BJ (cell line): Measurements from ENCODE around the gene MYLK. TPM values are rescaled to one million over a fixed set of nuclear protein-coding genes. Genes with fewer than 3 reads are reported as not detected.
"Not testable (repeated sequence)": the region's sequence is repeated elsewhere in the genome, so short reads cannot be mapped to it uniquely, and the experiment has no call there.

Experiments
- CTCF ChIA-PET: fragments of 350-600 bp; formaldehyde crosslinking; extraction: SDS; loops from one replicate; lab custom pipeline; 2021; ENCODE audit warnings: antibody characterized with exemption, inconsistent platforms; lab: Yijun Ruan, JAX
- POLR2A ChIA-PET: fragments of 300-600 bp; sonication (Branson Sonifier 250); formaldehyde crosslinking; extraction: SDS; loops from one replicate; lab custom pipeline; 2021; ENCODE audit warnings: antibody characterized with exemption; lab: Charles Lee
- DNase-seq: peaks from one replicate; pipeline ENCODE4 v3.0.0-alpha.2; 2011; ENCODE audit warnings: low read depth
- H3K27me3 ChIP-seq: 2 replicates; pipeline ENCODE4 v1.6.0; 2011; ENCODE audit warnings: low read length; ENCODE audit not compliant: control insufficient read depth, insufficient read depth
- H3K36me3 ChIP-seq: 2 replicates; pipeline ENCODE4 v1.5.1; 2011; ENCODE audit warnings: low read length; ENCODE audit not compliant: control insufficient read depth, insufficient read depth
- H3K4me3 ChIP-seq: 2 replicates; pipeline ENCODE4 v1.5.1; 2011; ENCODE audit warnings: low read depth, mild to moderate bottlenecking, control low read depth, low read length
- polyA plus RNA-seq: library from polyadenylated mRNA; depleted of rRNA; stranded (reverse); fragments of >200 nt; gene quantifications from 2 replicates; pipeline ENCODE4 v1.2.3, GENCODE V29; 2011
- TF ChIP-seq, protein P1 (sequence below): IDR thresholded peaks from 2 replicates; pipeline ENCODE4 v1.5.1; 2011; ENCODE audit warnings: low read depth, mild to moderate bottlenecking, control low read depth, inconsistent platforms, low read length, moderate library complexity; ENCODE audit not compliant: insufficient read depth

MYLK gene
- polyA plus RNA-seq, 1 experiment, result 734 TPM

DNA sequence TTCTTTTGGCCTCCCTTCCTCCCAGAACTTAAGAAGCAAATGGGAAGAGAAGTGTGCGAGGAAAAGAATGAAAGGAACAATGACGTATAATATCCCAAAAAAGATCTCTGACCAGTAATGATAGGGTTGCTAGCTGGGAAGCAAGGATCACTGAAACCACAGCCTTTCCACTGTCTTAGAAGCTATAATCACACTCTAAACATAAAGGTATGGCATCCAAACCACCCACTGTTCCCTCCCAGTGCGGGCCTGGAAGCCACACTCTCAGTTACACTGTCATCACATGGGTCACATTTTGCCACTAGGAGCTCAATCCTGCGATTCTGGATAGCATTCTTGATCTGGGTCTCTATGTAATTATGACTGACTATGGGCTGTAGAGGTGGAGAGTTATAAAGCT lies 167.7 kb downstream of the MYLK start:
- ChIA-PET CTCF (interaction anchor here (4.1 kb wide), 1 partner anchor 64 kb away, joined by 27 read pairs; no protein-coding TSS in a partner anchor), POLR2A (no interaction called here)
- TF ChIP-seq, protein P1, sequence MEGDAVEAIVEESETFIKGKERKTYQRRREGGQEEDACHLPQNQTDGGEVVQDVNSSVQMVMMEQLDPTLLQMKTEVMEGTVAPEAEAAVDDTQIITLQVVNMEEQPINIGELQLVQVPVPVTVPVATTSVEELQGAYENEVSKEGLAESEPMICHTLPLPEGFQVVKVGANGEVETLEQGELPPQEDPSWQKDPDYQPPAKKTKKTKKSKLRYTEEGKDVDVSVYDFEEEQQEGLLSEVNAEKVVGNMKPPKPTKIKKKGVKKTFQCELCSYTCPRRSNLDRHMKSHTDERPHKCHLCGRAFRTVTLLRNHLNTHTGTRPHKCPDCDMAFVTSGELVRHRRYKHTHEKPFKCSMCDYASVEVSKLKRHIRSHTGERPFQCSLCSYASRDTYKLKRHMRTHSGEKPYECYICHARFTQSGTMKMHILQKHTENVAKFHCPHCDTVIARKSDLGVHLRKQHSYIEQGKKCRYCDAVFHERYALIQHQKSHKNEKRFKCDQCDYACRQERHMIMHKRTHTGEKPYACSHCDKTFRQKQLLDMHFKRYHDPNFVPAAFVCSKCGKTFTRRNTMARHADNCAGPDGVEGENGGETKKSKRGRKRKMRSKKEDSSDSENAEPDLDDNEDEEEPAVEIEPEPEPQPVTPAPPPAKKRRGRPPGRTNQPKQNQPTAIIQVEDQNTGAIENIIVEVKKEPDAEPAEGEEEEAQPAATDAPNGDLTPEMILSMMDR, result no peak
- H3K27me3 ChIP-seq, result no peaks in the 10 kb centered on the region
- DNase-seq, result no peak
- H3K4me3 ChIP-seq, result no peak overlapping the region
- peaks cover 48% of the 10 kb centered on the region for H3K36me3 ChIP-seq

DNA sequence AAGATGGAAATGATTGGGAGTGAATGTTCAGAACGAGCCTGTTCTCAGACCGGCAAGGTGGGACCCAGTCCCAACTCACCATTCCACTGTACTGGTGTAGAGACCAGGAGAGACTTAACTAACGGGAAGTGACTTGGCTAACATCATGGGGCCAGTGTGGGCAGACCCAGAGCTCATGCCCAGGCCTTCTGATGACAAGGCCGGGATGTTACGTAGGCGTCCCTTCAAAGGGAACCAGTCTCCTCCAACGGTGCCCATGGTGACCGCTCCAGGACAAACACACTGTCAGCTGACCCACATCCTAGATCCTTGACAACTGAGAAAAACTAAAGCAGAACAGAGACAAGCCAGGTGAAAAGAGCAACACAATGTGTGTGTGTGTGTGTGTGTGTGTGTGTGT lies 170.9 kb downstream of the MYLK start:
- H3K36me3 ChIP-seq, result peaks cover 52% of the 10 kb centered on the region
- TF ChIP-seq, protein P1, result no peak
- H3K4me3 ChIP-seq, result no peak overlapping the region
- ChIA-PET POLR2A (no interaction called here), CTCF (interaction anchor here (3.7 kb wide), 1 partner anchor 10 kb away, joined by 17 read pairs; no protein-coding TSS in a partner anchor)
- DNase-seq, result no peak
- H3K27me3 ChIP-seq, result no peaks in the 10 kb centered on the region

DNA sequence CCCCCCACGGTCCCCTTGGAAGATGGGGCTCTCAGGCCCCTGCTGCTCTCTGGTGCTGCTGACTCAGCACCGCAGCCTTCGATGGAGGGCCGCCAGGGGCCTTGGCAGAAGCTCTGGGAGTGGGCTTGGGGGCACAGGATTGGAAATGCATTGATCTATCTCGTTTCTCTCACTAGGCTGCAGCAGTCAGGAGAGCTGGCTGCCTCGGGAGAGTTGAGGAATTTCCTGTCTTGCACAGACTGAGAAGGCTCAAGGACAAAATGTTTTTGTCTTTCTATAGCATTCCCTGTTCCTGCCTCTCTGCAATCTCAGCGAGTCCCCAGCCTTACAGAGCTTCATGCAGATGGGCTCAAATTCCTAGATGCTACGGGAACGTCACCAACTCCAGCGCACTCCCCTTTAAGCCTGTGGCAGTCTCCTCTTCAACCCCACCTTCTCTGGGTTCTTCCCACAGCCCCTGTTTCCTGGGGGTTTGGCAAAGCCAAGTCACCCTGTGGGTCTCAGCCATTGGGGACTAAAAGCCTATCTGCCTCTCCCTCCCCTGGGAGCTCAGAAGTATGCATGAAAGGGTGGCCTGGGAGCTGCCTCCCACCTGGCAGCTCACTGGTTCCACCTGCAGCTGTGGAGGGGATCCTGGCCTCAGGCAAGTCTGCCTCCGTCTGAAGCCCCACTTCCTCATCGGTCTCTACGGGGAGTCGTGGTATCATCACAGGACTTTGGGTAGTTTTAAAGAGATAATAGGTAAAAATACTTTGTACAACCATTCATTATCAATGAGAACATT lies 171.9 kb downstream of the MYLK start:
- Histone ChIP-seq H3K27me3 (no peaks in the 10 kb centered on the region), H3K36me3 (peaks cover 58% of the 10 kb centered on the region), H3K4me3 (no peak overlapping the region)
- DNase-seq, result no peak
- ChIA-PET POLR2A (no interaction called here), CTCF (interaction anchor here (3.7 kb wide), 1 partner anchor 11 kb away, joined by 17 read pairs; no protein-coding TSS in a partner anchor)
- TF ChIP-seq, protein P1, result no peak

DNA sequence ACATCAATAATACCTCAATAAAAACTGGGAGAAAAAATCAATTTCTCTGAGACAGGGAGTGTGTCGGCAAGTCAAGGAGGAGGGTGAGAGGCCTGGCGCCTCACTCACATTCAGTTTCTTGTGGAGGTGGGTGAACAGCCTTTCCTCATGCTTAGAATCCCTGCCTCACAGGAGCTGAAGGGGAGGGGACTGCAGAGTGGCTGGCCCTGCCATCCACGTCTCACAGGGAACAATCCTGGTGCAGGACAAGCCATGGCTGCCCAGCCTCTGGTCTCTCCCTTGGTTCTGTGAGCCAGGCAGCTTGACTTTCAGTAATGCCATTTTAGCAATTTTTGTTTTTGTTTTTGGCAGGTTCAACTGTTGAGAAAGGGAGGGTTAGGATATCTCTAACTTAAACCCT lies 172.8 kb downstream of the MYLK start:
- no peak for DNase-seq
- peaks cover 65% of the 10 kb centered on the region for H3K36me3 ChIP-seq
- no peak overlapping the region for H3K4me3 ChIP-seq
- POLR2A ChIA-PET, result no interaction called here
- CTCF ChIA-PET, result interaction anchor here (1.0 kb wide), 1 partner anchor 59 kb away, joined by 3 read pairs; no protein-coding TSS in a partner anchor
- TF ChIP-seq, protein P1, result no peak
- no peaks in the 10 kb centered on the region for H3K27me3 ChIP-seq

DNA sequence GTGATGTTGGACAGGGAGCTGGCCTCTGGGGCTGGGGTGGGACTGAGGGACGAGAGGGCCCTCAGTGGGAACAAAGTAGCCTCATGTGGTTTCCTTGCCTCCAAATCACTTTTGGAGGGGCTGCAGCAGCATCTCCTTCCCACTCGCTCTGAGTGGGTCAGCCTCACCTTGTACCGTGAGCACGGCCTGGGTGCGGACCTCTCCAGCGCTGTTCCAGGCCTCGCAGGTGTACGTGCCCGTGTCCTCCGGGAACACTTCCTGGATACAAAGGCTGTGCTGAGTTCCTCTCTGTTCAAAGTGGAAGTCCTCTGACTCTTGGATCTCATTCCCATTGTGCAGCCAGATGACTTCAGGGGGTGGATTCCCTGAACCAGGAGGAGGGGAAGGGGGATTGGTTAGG lies 175.6 kb downstream of the MYLK start:
- Histone ChIP-seq H3K36me3 (peaks cover 58% of the 10 kb centered on the region), H3K27me3 (no peaks in the 10 kb centered on the region), H3K4me3 (no peak overlapping the region)
- no peak for DNase-seq
- TF ChIP-seq, protein P1, result no peak
- ChIA-PET CTCF (no interaction called here), POLR2A (no interaction called here)

DNA sequence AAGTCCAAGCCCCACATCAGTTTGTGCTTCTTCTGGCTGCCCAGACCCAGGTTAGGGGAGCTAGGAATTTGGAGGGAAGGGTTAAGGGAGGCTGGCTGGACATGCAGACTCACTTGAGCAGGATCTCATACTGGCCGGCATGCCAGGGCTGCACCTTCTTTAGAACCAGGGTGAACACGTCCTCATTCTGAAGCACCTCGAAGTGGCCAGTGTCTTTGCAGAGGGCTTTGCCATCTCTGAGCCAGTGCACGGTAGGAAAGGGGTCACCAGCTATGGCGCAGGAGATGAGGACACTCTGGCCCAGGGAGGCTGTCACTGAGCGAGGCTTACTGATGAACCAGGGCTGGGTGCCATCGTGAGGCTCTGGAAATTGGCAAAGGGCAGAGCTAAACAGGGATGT lies 176.5 kb downstream of the MYLK start:
- DNase-seq, POLR2A ChIA-PET, H3K27me3 ChIP-seq, H3K4me3 ChIP-seq: not testable (repeated sequence)
- peaks cover 54% of the 10 kb centered on the region for H3K36me3 ChIP-seq
- CTCF ChIA-PET, result interaction anchor here (1.7 to 2.5 kb wide), 2 partner anchors 11 to 56 kb away, joined by 3 to 17 read pairs; no protein-coding TSS in a partner anchor
